Neural cell (in vitro differentiated cells): ENCODE measurements around the gene PHLPP1. TPM values are rescaled to one million over a fixed set of nuclear protein-coding genes. Genes with fewer than 3 reads are reported as not detected.

ENCODE experiments used
- H2AFZ ChIP-seq: fragments of 200-600, 300-800 bp; sonication (generic), shearing (Covaris generic); 2 replicates; pipeline ENCODE4 v1.6.0; 2014; ENCODE audit warnings: low read depth, mild to moderate bottlenecking, antibody characterized with exemption, low read length, moderate library complexity
- H3F3A ChIP-seq: fragments of 200-600 bp; shearing (Covaris generic); 2 replicates; pipeline ENCODE4 v1.6.1; 2016; ENCODE audit warnings: mild to moderate bottlenecking, moderate library complexity, mixed read lengths, antibody characterized with exemption, low read length; ENCODE audit not compliant: insufficient read depth, poor library complexity, severe bottlenecking
- H3K27ac ChIP-seq: fragments of 200-600, 300-800 bp; sonication (generic), shearing (Covaris generic); 2 replicates; pipeline ENCODE4 v1.5.1; 2014; ENCODE audit warnings: mild to moderate bottlenecking, low read length, moderate library complexity
- H3K27me3 ChIP-seq: fragments of 300-800, 200-600 bp; sonication (generic), shearing (Covaris generic); 2 replicates; pipeline ENCODE4 v1.6.0; 2014; ENCODE audit warnings: mild to moderate bottlenecking, low read depth, low read length, moderate library complexity; ENCODE audit not compliant: insufficient read depth
- H3K36me3 ChIP-seq: fragments of 300-800, 200-600 bp; sonication (generic), shearing (Covaris generic); 2 replicates; pipeline ENCODE4 v1.5.1; 2014; ENCODE audit warnings: mild to moderate bottlenecking, antibody characterized with exemption, low read length, moderate library complexity; ENCODE audit not compliant: insufficient read depth
- H3K4me2 ChIP-seq: fragments of 300-800, 200-600 bp; sonication (generic), shearing (Covaris generic); 2 replicates; pipeline ENCODE4 v1.6.0; 2014; ENCODE audit warnings: mild to moderate bottlenecking, low read length
- H3K4me3 ChIP-seq: fragments of 300-800, 200-600 bp; sonication (generic), shearing (Covaris generic); 2 replicates; pipeline ENCODE4 v1.5.1; 2014; ENCODE audit warnings: mild to moderate bottlenecking, low read length, moderate library complexity
- H3K79me2 ChIP-seq: fragments of 200-600 bp; shearing (Covaris generic); replicated peaks from 2 replicates; pipeline ENCODE4 v1.6.0; 2014; ENCODE audit warnings: mild to moderate bottlenecking, low read length, moderate library complexity; ENCODE audit not compliant: insufficient read depth
- H3K9ac ChIP-seq: fragments of 300-800, 200-600 bp; sonication (generic), shearing (Covaris generic); 2 replicates; pipeline ENCODE4 v1.6.1; 2016; ENCODE audit warnings: mild to moderate bottlenecking, low read length, mixed read lengths
- H3K9me2 ChIP-seq: fragments of 200-600 bp; shearing (Covaris generic); 2 replicates; pipeline ENCODE4 v1.6.1; 2016; ENCODE audit warnings: mild to moderate bottlenecking, low read length, mixed read lengths; ENCODE audit not compliant: insufficient read depth
- H3K9me3 ChIP-seq: fragments of 200-600, 300-800 bp; sonication (generic), shearing (Covaris generic); 2 replicates; pipeline ENCODE4 v1.6.1; 2016; ENCODE audit warnings: mild to moderate bottlenecking, mixed run types, low read length, moderate library complexity, mixed read lengths
- H4K20me1 ChIP-seq: fragments of 200-600 bp; shearing (Covaris generic); 2 replicates; pipeline ENCODE4 v1.6.1; 2016; ENCODE audit warnings: mild to moderate bottlenecking, mixed run types; ENCODE audit not compliant: insufficient read depth
- CTCF ChIP-seq: fragments of 450-650 bp; IDR thresholded peaks from 2 replicates; pipeline ENCODE4 v1.5.1; 2014; ENCODE audit warnings: antibody characterized with exemption, mild to moderate bottlenecking, moderate library complexity; ENCODE audit not compliant: poor library complexity, severe bottlenecking
- EP300 ChIP-seq: fragments of 450-650 bp; conservative IDR thresholded peaks from 2 replicates; pipeline ENCODE4 v1.6.1; 2014; ENCODE audit warnings: antibody characterized with exemption, mild to moderate bottlenecking, moderate library complexity; ENCODE audit not compliant: poor library complexity, severe bottlenecking
- EZH2 ChIP-seq: fragments of 200-600, 300-800 bp; shearing (Covaris generic), sonication (generic); IDR thresholded peaks from 2 replicates; pipeline ENCODE4 v1.6.1; 2014; ENCODE audit warnings: antibody characterized with exemption, low read length, borderline replicate concordance, mild to moderate bottlenecking; ENCODE audit not compliant: insufficient read depth, poor library complexity, severe bottlenecking
- MXI1 ChIP-seq: fragments of 450-650 bp; conservative IDR thresholded peaks from 2 replicates; pipeline ENCODE4 v1.6.1; 2014; ENCODE audit warnings: antibody characterized with exemption, mild to moderate bottlenecking; ENCODE audit not compliant: poor library complexity, severe bottlenecking
- POLR2AphosphoS5 ChIP-seq: IDR thresholded peaks from 2 replicates; pipeline ENCODE4 v1.6.1; 2012
- RAD21 ChIP-seq: fragments of 450-650 bp; conservative IDR thresholded peaks from 2 replicates; pipeline ENCODE4 v1.6.1; 2014; ENCODE audit warnings: antibody characterized with exemption, mild to moderate bottlenecking, moderate library complexity
- REST ChIP-seq: IDR thresholded peaks from 2 replicates; pipeline ENCODE4 v1.6.1; 2012; ENCODE audit warnings: borderline replicate concordance
- SMC3 ChIP-seq: fragments of 450-650 bp; conservative IDR thresholded peaks from 2 replicates; pipeline ENCODE4 v1.6.1; 2014; ENCODE audit warnings: antibody characterized with exemption, mild to moderate bottlenecking, moderate library complexity; ENCODE audit not compliant: poor library complexity
- TAF1 ChIP-seq: IDR thresholded peaks from 2 replicates; pipeline ENCODE4 v1.6.1; 2012; ENCODE audit warnings: low read depth
- polyA plus RNA-seq: library from polyadenylated mRNA; depleted of rRNA; stranded (reverse); fragments of >200 nt; gene quantifications from 2 replicates; pipeline ENCODE4 v1.2.3, GENCODE V29; 2014
- small RNA-seq, 3 experiments: library from RNA; depleted of rRNA; stranded (forward); fragments of <200 nt; gene quantifications; one replicate each; pipeline ENCODE3, GENCODE V24; 2012

PHLPP1 gene
- polyA plus RNA-seq, 1 donor from 2014 or later: 4.5 TPM

- Histone ChIP-seq H3K4me2 (no peak overlapping the region), H3K36me3 (no peaks in the 10 kb centered on the region), H3K27ac (no peak overlapping the region), H3K27me3 (no peaks in the 10 kb centered on the region), H3K9me3 (no peaks in the 10 kb centered on the region), H3F3A (no peaks in the 10 kb centered on the region), H2AFZ (no peak overlapping the region), H3K9me2 (no peaks in the 10 kb centered on the region), H4K20me1 (no peaks in the 10 kb centered on the region), H3K79me2 (no peaks in the 10 kb centered on the region), H3K9ac (no peak overlapping the region), H3K4me3 (no peak overlapping the region)
- TF ChIP-seq CTCF: peak; percentile 27
- TF ChIP-seq RAD21: peak; percentile 30
- TF ChIP-seq MXI1: no peak
Observed at GRCh38 chr18:63025251-63026090, 310.1 kb downstream of the PHLPP1 start.

GRCh38 chr18:63028380-63028779 is 313.0 kb downstream of the PHLPP1 start:
- no peaks in the 10 kb centered on the region for H3K9me3 ChIP-seq
- no peaks in the 10 kb centered on the region for H3K9me2 ChIP-seq
- H4K20me1 ChIP-seq: no peaks in the 10 kb centered on the region
- no peak overlapping the region for H3K9ac ChIP-seq
- no peak overlapping the region for H3K27ac ChIP-seq
- H2AFZ ChIP-seq: no peak overlapping the region
- no peaks in the 10 kb centered on the region for H3K27me3 ChIP-seq
- no peak overlapping the region for H3K4me2 ChIP-seq
- H3K79me2 ChIP-seq: no peaks in the 10 kb centered on the region
- TF ChIP-seq SMC3 (no peak), MXI1 (no peak), EP300 (no peak), EZH2 (no peak), POLR2AphosphoS5 (no peak), TAF1 (no peak), REST (no peak), RAD21 (no peak), CTCF (no peak)
- no peak overlapping the region for H3K4me3 ChIP-seq
- no peaks in the 10 kb centered on the region for H3F3A ChIP-seq
- H3K36me3 ChIP-seq: no peaks in the 10 kb centered on the region

Small RNA genes lying within 50 kb of the gene (small RNA-seq; reads per million reads assigned to genes)
- 0 reads per million in 3 experiments for gene RNU6-142P

Other genes with a start within 250 kb of the PHLPP1 start
- 3.8 and 8.1 TPM in 2 replicates for gene ZCCHC2, start 192.5 kb upstream of the PHLPP1 start, polyA plus RNA-seq